ENCODE measurements around the gene ITGA3. TPM values are rescaled to one million over a fixed set of nuclear protein-coding genes. Genes with fewer than 3 reads are reported as not detected.

The ITGA3 gene
- total and polyA plus RNA-seq, 12 donors: 12.5 to 44.2 (median 23.1) TPM

GRCh38 chr17:50096092-50096491 lies 40.2 kb downstream of the ITGA3 start:
- ATAC-seq: peak in 4 of 8 donors; percentile 0 to 29 (median 2)

GRCh38 chr17:50096758-50097157 lies 40.8 kb downstream of the ITGA3 start:
- ATAC-seq: no peak
- H3K36me3 ChIP-seq: peaks cover 0 to 48% (median 30%) of the 10 kb centered on the region in 9 donors
- 62 to 63% methylated on average over 3 of the region's 3 CpGs for WGBS, 2 donors
- TF ChIP-seq CTCF (IDR thresholded peaks at IDR 0.05): no peak
- H3K4me3 ChIP-seq: peak overlapping the region in 9 of 10 donors; percentile 63 to 97 (median 93)
- H3K9me3 ChIP-seq: no peaks in the 10 kb centered on the region
- H3K27me3 ChIP-seq: no peaks in the 10 kb centered on the region
- no peak for DNase-seq
- intact Hi-C loops (cut with DNase I): loop anchor here in 4 of 10 donors (5.0 to 10.0 kb wide), 3 partner anchors 56 to 198 kb away; partner anchors contain the start of gene PPP1R9B (in 1 of the 4)
- peaks cover 21 to 69% (median 52%) of the 10 kb centered on the region in 9 donors for H3K4me1 ChIP-seq
- H3K27ac ChIP-seq: peak overlapping the region in 9 of 10 donors; percentile 10 to 96 (median 93)

More at GRCh38 chr17:50096092-50096491, 40.2 kb downstream of the ITGA3 start:
- H3K27me3 ChIP-seq: no peaks in the 10 kb centered on the region
- DNase-seq: no peak
- 11 to 27% methylated on average over 6 of the region's 6 CpGs for WGBS, 2 donors
- TF ChIP-seq CTCF (IDR thresholded peaks at IDR 0.05): no peak
- H3K9me3 ChIP-seq: no peaks in the 10 kb centered on the region
- H3K27ac ChIP-seq: peak overlapping the region; percentile 66 to 96 (median 92)
- peaks cover 17 to 64% (median 52%) of the 10 kb centered on the region in 9 donors for H3K4me1 ChIP-seq
- H3K36me3 ChIP-seq: peaks cover 0 to 41% (median 30%) of the 10 kb centered on the region in 9 donors
- peak overlapping the region; percentile 63 to 97 (median 93) for H3K4me3 ChIP-seq
- intact Hi-C loops (cut with DNase I): loop anchor here in 4 of 10 donors (5.0 to 10.0 kb wide), 3 partner anchors 56 to 199 kb away; partner anchors contain the start of gene PPP1R9B (in 1 of the 4)

- intact Hi-C loops (cut with DNase I): loop anchor here in 4 of 10 donors (5.0 to 10.0 kb wide), 3 partner anchors 55 to 197 kb away; partner anchors contain the start of gene PPP1R9B (in 1 of the 4)
- WGBS, 2 donors: 61 to 67% methylated on average over 7 of the region's 7 CpGs
Observed at GRCh38 chr17:50097455-50097854, 41.5 kb downstream of the ITGA3 start.

GRCh38 chr17:50097926-50098325 lies 42.0 kb downstream of the ITGA3 start:
- intact Hi-C loops (cut with DNase I): loop anchor here in 4 of 10 donors (5.0 to 10.0 kb wide), 3 partner anchors 54 to 197 kb away; partner anchors contain the start of gene PPP1R9B (in 1 of the 4)
- TF ChIP-seq CTCF (IDR thresholded peaks at IDR 0.05): no peak
- 62 to 72% methylated on average over 4 of the region's 4 CpGs for WGBS, 2 donors
- no peaks in the 10 kb centered on the region for H3K27me3 ChIP-seq
- H3K27ac ChIP-seq: peak overlapping the region in 5 of 10 donors; percentile 1 to 95 (median 42)
- ATAC-seq: no peak
- no peak for DNase-seq
- H3K4me3 ChIP-seq: no peak overlapping the region
- H3K9me3 ChIP-seq: no peaks in the 10 kb centered on the region
- H3K4me1 ChIP-seq: peaks cover 22 to 81% (median 58%) of the 10 kb centered on the region in 9 donors
- H3K36me3 ChIP-seq: peaks cover 0 to 52% (median 30%) of the 10 kb centered on the region in 9 donors

More at GRCh38 chr17:50097455-50097854, 41.5 kb downstream of the ITGA3 start:
- no peaks in the 10 kb centered on the region for H3K9me3 ChIP-seq
- peaks cover 22 to 76% (median 53%) of the 10 kb centered on the region in 9 donors for H3K4me1 ChIP-seq
- TF ChIP-seq CTCF (IDR thresholded peaks at IDR 0.05): no peak
- peaks cover 0 to 48% (median 30%) of the 10 kb centered on the region in 9 donors for H3K36me3 ChIP-seq
- no peaks in the 10 kb centered on the region for H3K27me3 ChIP-seq
- ATAC-seq (no peak), DNase-seq (no peak)
- peak overlapping the region in 6 of 10 donors; percentile 29 to 95 (median 42) for H3K27ac ChIP-seq
- peak overlapping the region in 1 of 10 donors; percentile 76 for H3K4me3 ChIP-seq

All from heart right ventricle (tissue), 16 donors.